Glomerular visceral epithelial cell (primary cell): ENCODE results near the gene TEX12.
A peak's percentile ranks its signal among the peaks of the same experiment; 100 is the strongest.
"Not testable (repeated sequence)": the region's sequence is repeated elsewhere in the genome, so short reads cannot be mapped to it uniquely, and the experiment has no call there.

Source experiments
- DNase-seq: peaks from one replicate; pipeline ENCODE4 v3.0.0-alpha.2; 2016; ENCODE audit errors: extremely low spot score

TEX12 gene, protein sequence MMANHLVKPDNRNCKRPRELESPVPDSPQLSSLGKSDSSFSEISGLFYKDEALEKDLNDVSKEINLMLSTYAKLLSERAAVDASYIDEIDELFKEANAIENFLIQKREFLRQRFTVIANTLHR

DNA sequence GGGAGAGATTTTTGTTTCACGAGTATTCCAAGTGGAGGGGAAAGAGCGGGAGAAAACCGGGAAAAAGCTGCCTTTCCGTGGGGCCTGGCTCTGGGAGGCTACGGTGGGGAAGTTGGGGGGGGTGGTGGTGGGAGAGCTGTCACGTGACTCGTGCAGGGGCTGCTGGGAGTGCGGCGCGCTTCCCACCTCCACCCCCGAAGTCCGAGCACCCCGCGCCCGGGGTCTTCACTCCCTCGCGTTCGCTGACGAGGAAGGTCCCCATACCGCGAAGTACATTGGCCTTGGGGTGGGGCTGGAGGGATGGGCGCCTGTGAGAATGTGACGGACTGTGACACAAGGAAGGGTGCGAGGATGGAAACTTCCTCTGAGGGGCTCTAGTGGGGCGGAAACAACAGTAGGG, at the start of gene TEX12:
Gene TEX12, plus strand, starts transcription at position 228 of the 400 bp plus-strand sequence. CDS start 1,897 bp downstream, outside the sequence.
- DNase-seq, result no peak

DNA sequence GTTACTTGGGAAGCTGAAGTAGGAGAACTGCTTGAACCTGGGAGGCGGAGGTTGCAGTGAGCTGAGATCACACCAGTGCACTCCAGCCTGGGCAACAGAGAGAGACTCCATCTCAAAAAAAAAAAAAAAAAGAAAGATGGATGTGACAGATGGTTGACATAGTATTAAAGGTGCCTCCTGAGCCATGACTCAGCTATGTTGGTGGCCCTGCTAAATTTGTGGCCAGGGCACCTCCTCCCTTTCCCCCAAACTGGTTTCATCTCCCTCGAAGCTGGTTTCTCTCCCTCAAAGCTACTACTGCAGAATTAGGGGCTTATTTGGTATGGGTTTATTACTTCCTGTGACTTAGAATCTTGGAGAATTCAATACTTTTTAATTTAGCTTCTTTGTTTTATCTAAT, 49.0 kb upstream of the TEX12 start:
- no peak for DNase-seq

DNA sequence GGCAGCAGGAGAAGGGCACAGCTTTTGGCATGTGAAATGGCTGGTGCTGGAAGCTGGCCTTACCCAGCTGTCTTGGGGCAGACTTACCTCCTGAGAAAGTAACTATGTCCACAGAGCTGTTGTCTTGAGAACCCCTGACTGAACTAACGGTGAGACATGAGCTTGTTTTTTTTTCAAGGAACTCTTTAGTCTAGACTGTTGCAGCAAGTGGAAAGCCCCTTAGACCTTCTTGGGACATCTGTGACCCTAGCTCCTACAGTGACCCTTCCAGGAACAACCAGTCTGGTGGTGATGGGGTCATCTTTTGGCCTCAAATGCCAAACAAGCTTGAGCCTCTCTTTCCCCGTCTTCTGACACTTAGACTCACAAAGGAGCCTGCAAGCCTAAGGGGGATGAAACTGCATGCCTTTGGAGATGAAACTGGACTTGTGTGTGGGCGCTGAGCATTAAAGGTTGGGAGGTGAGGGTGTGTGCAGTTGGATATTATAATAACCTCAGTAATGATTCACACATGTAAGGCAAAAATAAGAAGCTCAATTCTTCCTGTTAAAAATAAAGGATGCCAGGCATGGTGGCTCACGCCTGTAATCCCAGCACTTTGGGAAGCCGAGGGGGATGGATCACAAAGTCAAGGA, 45.1 kb upstream of the TEX12 start:
- no peak for DNase-seq

DNA sequence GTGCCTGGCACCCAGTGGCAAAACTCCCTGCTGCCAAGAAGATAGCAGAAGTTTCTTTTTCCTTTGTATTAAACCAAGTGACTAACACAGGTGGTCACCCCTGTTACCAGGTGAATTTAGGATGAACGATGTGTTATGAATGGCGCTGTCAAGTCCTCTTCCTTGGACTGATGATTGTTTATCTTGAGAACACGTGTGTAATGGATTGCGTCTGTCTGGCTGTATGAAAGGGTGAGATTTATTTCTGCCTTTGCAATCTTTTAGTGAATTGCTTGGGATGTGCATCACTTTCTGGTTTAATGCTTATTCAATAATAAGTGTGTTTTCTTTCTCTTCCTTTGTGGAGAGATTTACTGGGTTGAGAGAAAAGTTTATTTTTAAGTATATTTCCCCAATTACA, 44.0 kb upstream of the TEX12 start:
- DNase-seq, result no peak

DNA sequence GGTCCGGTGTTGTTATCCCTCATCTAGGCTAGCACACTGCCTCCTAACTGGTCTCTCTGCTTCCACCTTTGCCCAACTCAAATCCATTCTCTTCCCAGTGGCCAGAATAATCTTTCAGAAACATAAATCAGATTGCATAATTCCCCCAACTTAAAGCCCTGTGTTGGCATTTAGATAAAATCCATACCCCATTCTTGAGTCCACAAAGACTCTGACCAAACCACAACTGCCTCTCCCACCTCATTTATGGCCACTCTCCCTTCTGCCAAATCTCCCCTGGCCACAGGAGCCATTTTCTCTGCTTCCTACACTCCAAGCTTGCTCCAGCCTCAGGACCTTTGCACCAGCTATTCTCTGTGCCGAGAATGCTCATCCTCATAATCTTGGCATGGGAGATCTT, 40.1 kb upstream of the TEX12 start:
- DNase-seq, result no peak

DNA sequence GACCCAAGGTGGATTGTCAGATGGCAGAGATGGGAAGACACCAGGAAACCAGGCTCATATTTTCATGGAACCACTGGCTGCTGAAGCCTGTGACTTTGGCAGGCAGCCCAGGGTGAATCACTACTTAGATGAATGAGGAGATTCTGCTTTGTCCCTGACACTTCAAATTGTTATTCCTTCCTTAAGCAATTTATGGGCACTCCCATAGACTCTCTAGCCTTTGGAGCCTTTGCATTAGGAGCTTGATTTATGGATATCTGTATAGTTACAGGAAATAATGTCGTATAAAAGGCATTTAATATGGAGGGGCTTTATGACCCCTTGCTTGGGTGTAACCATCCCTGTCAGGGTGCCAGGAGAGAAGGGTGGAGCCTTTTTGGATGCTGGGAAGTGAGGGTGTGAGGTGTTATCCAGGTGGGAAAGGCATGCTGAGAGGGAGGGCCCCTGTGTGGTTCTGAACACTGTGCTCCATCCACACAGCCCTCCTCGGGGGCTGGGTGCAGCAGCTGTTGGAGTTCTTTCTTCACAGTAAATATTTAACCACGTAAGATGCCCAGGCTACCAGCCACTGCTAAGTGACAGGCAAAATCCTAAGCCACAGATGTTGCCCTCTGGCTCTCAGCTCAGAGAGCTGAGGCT, 38.6 kb upstream of the TEX12 start:
- peak; percentile 82 for DNase-seq

DNA sequence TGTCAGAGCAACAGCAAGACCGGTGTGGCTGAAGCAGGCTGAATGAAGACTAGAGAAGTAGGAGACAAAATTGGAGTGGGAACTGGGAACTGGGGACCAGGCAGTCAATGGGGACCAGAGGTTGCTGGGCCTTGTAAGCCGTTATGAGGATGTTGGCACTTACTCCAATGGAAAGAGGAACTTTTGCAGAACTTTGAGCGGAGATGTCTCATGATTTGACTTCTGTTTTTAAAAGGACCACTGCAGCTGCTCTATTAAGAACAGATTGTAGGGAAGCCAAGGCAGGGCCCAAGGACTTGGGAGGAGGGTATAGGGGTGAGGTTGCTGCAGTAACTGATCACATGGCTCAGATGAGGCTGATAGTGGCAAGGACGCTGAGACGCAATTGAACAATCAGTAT, 37.5 kb upstream of the TEX12 start:
- no peak for DNase-seq

DNA sequence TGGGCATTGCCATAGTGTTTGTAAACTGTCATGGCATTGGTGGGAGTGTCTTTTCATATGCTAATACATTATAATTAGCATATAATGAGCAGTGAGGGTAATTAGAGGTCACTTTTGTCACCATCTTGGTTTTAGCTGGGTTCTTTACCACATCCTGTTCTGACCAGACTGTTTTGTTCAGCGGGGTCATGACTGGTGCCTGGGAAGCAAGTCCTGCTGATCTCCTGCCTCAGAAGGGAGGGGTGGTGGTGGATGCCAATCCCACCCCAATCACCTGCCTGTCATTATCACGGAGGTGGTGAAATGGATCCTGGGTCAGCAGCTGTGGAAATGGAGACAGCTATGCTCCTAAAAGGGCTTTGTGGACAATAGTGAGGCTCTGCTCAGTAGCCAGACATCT, 34.4 kb upstream of the TEX12 start:
- DNase-seq, result no peak

DNA sequence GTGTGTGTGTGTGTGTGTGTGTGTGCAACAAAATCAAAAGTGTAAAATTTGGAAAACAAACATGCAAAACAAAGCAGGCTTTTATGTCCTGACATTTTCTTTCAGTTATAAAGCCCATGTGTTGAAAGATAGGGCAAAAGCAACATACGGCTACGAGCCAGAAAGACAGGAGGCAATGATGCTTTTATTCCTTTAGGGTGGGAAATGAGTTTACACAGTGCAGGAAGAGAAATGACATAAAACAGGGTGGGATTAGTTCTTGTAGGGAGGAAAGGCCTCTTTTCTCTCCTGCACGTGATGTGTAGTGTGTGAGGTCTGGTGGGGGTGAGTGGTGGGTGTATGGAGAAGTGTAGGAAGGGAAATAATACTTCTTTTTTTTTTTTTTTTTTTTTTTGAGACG, 32.7 kb upstream of the TEX12 start:
- no peak for DNase-seq

DNA sequence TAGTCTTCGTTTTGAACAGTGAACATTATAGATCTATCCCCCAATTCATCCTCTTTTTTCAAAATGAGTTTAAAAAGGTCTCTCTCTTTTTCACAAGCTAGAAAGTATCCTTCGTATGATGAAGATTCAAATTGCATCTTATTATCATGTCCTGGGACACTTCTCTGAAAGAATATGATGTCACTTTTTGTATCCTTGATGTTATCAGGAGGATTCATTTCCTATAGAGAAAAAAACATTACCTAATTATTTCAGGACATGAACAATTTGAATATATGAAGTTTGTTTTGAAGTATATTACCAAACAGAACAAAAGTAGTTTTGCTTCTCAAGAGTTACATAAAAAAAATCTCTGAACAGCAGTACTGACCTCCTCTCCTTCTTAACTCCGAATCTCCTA, 23.6 kb upstream of the TEX12 start:
- no peak for DNase-seq

DNA sequence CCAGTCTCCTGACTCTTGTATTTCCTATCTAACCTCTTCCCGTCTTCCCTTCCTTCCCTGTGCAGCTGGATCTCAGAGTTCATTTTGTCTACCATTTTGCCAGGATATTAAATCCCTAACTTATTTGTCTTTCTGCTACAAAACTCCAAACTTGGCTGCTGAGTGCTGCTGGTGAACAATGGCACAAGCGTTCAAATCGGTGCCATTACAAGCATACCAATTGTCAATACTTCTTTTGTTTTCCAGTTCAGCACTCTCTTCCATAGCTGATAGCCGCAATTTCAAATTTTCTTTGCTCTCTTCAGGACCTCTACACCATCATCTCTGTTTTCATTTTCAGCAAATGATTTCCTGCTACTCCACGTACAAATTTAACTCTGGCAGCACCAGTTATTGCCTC, 16.7 kb upstream of the TEX12 start:
- DNase-seq, result no peak

DNA sequence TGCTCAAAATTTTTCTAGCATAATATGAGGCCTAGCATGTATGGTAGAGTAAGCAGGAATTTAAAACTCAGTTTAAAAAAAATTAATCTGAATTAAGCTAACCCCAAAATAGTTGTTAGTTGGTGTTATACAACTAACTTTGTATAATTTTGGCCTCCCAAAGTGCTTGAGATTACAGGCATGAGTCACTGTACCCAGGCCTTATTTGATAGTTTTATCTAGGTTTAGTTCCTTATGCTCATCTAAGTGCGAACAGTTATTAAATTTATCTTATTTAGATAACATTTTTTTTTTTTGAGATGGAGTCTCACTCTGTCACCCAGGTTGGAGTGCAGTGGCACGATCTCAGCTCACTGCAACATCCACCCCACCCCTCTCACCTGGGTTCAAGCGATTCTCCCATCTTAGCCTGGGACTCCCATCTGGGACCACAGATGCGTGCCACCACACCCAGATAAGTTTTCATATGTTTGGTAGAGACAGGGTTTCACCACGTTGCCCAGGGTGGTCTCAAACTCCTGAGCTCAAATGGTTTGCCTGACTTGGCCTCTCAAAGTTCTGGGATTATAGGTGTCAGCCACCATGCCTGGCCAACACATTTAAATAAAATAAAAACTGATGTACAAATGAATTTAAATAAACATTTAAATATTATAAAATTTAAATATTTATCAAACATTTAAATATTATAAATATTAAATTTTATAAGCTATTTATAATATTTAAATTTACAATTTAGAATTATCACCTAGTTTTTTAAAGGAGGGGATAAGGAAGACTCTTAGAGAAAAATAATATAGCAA, 10.8 kb upstream of the TEX12 start:
- DNase-seq, result no peak

DNA sequence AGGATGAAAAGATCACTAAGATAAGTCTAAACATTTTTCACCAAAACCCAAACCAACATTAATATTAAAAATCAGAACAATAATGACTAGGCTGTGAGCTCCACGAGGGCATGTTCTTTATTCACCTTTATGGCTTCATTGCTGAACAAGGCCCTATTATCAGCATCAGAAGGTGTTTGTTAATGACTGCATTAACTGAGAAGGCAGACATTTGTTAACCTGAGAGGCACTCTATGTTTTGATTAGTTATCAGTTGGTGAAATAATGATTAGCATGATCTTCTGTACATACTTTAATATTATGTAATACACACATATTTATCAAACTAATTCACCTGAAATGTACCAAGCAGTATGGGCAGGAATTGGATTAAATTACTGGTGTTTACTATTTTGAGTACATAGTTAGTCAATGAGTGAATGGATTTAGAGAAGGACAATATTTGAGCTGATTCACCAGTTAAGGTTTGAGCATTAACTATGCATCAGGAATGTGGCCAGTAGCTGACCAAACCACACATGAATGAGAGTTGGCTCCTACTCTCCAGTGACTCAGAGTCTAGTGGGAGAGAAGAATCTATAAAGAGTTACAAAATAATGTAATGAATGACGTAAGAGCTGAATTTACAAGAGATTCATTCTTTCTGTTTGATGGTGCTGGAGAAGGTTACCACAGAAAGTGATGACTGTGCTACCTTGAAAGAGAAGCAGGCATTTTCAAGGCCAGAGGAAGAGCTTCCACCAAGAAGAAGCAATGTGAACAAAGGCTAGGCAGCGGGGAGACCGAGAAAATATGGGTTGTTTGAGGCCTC, 10.0 kb upstream of the TEX12 start:
- DNase-seq, result peak; percentile 93

DNA sequence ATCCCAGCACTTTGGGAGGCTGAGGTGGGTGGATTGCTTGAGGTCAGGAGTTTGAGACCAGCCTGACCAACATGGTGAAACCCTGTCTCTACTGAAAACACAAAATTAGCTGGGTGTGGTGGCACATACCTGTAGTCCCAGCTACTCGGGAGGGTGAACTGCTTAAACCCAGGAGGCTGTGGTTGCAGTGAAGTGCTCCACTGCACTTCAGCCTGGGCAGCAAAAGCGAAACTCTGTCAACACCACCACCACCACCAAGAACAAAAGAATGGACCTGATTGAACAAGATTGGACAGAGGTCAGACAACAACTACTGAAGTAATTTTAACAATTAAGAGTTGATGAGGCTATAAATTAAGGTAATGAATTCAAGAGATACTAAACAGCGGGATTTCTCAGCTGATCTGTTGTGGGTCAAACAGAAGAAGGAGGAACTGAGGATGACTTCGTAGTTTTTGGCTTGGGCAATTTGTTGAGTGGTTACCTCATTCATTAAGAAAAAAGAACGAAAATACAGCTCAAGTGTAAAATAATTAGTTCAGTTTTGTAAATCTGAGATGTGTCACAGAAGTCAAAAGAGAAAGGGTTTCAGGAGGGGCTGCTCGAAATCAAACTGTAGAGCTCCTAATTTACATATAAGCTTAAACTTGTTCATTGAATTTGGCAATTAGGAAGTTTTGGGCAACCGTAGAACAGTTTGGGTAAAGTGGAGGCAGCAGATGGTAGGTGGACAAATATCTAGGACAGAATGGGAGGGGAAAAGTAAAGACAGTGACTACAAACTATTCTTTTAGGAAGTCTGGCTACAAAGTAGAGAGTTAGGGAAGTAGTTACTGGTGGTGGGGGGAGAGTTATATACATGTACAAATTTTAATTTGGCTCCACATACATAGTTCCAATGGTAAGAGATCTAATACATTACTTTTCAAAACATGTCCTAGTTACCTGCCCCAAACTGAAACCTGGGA, 7.8 kb upstream of the TEX12 start:
- peak; percentile 10 for DNase-seq

DNA sequence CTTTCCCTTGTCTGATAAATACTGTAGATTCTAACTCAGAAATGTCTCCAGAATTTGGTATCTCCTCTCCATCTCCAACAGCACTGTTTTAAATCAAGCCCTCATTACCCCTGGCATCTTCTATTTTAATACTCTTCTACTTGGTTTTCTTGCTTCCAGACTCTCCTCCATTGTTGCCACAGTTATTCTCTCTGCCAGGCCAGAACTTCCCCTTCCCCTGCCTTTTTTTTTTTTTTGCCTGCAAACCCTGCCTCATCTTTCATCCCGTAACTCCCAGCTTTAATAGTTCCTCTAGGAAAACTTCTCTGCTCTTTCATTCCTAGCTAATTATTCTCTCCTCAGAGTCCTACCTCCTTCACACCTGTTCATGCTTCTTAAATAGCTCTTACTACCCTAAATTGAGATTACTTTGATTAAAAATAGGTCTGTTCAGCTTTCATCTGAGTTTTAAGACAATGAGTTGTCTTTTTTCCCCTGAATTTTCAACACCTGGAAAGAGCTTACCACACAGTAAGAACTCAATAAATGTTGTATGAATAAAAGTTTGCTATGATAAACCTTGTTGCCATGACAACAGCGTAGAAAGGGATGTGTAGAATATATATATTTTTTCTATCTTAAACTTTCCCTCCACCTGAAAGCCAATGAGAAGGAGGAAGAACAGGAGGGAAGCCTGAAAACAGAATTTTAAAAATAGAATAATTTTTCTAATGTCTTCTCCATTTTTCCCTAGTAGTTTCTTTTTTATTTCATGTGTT, 6.9 kb upstream of the TEX12 start:
- DNase-seq, result no peak

DNA sequence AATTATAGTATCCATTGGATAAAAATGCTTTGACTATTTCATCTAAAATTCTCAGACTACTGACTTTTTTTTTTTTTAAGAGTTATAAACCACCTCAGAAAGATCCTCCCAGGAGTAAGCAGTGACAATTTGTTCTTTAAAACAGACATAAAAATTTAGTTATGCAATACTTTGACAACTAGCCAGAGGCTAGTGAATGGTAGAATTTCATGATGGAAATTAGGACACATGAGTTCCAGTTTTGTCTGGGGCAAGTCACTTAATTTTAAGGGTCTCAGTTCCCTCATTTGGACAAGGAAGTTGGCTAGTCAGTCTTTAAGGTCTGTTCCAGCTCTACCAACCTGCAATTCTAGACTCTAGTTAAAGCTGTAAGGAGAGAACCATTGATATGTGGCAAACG, 6.2 kb upstream of the TEX12 start:
- no peak for DNase-seq

DNA sequence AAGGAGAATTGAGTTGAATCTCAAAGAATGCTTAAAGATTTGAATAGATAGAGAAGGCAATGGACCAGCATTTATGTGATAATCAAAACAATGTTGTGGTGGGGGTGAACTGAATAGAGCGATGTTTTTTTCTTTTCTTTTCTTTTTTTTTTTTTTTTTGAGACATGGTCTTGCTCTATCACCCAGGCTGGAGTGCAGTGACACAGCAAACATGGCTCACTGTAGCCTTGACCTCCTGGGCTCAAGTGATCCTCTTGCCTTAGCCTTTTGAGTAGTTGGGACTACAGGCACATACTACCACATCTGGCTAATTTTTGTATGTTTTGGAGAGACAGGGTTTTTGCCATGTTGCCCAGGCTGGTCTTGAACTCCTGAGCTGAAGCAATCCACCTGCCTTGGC, 5.0 kb upstream of the TEX12 start:
- DNase-seq, result not testable (repeated sequence)

DNA sequence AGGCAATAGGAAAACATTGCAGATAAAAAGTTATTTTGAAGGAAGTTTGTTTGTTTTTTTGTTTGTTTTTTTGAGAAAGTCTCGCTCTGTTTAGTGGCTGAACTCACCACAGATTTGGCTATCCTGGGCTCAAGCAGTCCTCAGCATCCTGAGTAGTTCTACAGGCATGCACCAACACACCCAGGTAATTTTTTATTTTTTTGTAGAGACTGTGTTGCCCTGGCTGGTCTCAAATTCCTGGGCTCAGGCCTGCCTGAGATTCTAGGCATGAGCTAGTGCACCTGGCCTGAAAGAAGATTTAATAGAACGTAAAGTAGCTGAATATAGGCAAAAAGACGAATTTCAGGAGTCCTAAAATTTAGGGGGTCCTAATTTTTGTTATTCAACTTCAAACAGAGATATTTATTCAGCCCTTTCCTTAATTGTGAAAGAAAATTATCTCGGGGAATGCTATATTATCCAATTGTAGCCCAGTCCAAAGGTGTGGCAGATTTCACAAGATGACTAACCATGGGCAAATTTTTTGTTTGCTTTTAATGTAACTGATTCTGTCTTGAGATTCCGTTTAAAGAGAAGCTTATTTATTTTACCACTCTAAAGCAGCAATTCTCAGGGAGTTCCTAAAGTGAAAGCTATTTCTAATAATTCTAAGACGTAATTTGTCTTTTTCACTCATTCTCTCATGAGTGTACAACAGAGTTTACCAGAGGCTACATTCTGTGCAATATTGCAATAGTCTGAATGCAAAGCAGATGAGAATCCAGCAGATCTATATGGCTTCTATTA, 4.2 kb upstream of the TEX12 start:
- no peak for DNase-seq
